Muscle layer of duodenum (tissue), 2 donors: ENCODE results near the gene PLXDC2.

Experiments used
- H3K27ac ChIP-seq: one replicate; pipeline ENCODE4 v1.7.0; 2013; ENCODE audit warnings: mild to moderate bottlenecking, low read length
- H3K27me3 ChIP-seq: one replicate; pipeline ENCODE4 v1.7.0; 2013; ENCODE audit warnings: low read depth, mild to moderate bottlenecking, control low read depth, low read length
- H3K36me3 ChIP-seq, 2 donors: one replicate each; pipeline ENCODE4 v1.7.0; 2013; ENCODE audit warnings: low read length in 2 of 2, control low read depth in 1 of 2, mild to moderate bottlenecking in 1 of 2; ENCODE audit not compliant: insufficient read depth in 2 of 2, control insufficient read depth in 1 of 2
- H3K4me1 ChIP-seq, 2 donors: one replicate each; pipeline ENCODE4 v1.7.0; 2013; ENCODE audit warnings: low read length in 2 of 2, mild to moderate bottlenecking in 2 of 2, control low read depth in 1 of 2, moderate library complexity in 1 of 2; ENCODE audit not compliant: insufficient read depth in 2 of 2, control insufficient read depth in 1 of 2
- H3K4me3 ChIP-seq, 2 donors: one replicate each; pipeline ENCODE4 v1.7.0; 2013; ENCODE audit warnings: low read length in 2 of 2, low read depth in 1 of 2, mild to moderate bottlenecking in 1 of 2
- H3K9me3 ChIP-seq, 2 donors: one replicate each; pipeline ENCODE4 v1.7.0; 2013; ENCODE audit warnings: low read length in 2 of 2, control low read depth in 1 of 2, mild to moderate bottlenecking in 1 of 2; ENCODE audit not compliant: control insufficient read depth in 1 of 2
- donor health status: healthy.

The PLXDC2 gene

DNA sequence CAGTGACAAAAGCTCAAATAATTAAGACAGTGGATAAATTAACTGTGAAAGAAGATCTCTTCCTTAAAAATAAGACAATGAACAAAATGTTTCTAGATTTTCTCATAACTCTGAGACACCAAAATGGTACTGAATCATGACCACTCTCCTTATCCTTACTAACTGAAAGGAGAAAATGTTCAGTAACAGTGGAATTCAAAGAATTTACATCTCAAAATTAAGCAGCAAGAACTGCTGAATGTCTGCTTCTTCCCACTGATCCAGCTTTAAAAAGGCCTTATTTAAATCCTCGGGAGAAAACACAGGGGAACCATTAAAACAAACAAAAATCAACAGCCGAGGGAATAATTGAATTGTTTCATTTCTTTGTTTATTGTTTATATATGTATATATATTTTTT, 27.3 kb upstream of the PLXDC2 start:
- Histone ChIP-seq H3K27me3 (no peaks in the 10 kb centered on the region), H3K27ac (no peak overlapping the region), H3K36me3 (no peaks in the 10 kb centered on the region), H3K9me3 (no peaks in the 10 kb centered on the region), H3K4me3 (no peak overlapping the region), H3K4me1 (no peaks in the 10 kb centered on the region)

DNA sequence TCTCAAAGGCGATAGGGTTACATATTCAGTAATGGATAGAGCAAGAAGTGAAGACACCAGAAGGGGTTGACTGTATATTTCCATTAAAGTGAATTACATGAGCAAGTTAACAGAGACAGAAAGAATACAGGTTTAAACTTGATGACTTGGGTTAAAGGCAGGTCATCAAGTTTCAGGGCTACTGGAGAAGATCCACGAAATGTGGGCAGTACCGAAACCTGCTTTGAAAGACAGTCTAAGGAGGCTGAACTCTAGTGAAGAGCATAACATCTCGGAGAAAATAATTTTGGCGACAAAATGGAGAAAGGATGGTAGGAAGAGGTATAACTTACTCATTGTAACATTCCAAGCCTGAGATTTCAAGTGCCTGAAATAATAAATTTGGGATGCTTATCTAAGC, 26.6 kb upstream of the PLXDC2 start:
- no peak overlapping the region for H3K4me3 ChIP-seq
- H3K27ac ChIP-seq = no peak overlapping the region
- no peaks in the 10 kb centered on the region for H3K27me3 ChIP-seq
- H3K36me3 ChIP-seq = no peaks in the 10 kb centered on the region
- no peaks in the 10 kb centered on the region for H3K9me3 ChIP-seq
- no peaks in the 10 kb centered on the region for H3K4me1 ChIP-seq

DNA sequence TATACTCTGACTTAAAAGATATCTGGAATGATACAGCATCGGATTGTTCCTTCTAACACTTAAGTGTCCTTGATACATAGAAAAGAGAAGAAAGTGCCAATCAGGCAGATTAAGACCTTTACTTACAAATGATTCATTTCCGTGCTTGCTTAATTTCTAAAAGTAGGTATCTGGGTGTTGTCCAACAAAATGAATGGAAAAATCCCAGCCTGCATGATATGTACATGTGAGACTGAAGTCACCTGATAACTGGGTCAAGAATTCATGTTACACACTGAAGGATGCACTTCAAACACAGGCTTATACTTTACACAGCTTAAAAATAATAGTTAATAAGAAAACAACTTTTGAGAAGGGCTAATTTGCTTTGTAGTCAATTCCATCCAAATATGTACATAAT, 25.2 kb upstream of the PLXDC2 start:
- H3K27ac ChIP-seq = no peak overlapping the region

DNA sequence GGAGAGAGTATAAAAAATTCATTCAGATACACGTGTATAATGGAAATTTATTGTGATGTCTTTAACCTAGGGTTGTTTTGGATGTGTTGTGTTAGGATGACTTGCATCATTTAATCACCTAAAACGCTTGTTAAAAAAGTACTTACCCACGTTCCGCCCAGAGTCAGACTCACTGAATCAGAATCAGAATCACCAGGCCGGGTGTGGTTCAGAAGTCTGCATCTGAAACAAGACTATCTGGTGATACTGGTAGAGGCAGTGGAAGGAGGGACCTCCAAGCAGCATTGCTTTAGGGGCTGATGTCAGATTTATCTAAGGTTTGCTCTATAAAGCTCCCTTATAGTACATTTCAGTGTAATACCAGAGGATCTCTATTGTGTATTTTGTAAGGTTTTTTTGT, 20.5 kb upstream of the PLXDC2 start:
- Histone ChIP-seq H3K27ac (no peak overlapping the region), H3K27me3 (no peaks in the 10 kb centered on the region), H3K36me3 (no peaks in the 10 kb centered on the region), H3K4me3 (no peak overlapping the region), H3K4me1 (no peaks in the 10 kb centered on the region), H3K9me3 (no peaks in the 10 kb centered on the region)

More for the DNA sequence above, 25.2 kb upstream of the PLXDC2 start:
- Histone ChIP-seq H3K4me3 (no peak overlapping the region), H3K27me3 (no peaks in the 10 kb centered on the region), H3K36me3 (no peaks in the 10 kb centered on the region), H3K4me1 (no peaks in the 10 kb centered on the region), H3K9me3 (no peaks in the 10 kb centered on the region)

DNA sequence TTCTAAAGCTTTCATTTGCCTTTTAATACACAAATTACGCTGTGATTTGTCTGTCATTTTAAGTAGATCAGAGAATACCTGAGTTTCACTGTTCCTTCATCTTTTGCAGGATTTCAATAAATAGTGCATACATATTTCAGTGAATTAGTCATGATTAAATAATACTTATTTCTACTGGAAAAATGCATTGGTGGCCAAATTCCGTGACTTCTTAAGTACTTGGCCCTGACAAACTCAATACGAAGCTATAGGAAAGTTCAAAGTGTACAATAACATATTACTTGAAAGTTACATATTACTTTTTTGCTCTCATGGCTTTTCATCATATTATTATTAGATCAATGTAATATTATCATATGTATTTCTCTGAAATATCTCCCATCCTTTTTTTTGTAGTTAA, 16.1 kb upstream of the PLXDC2 start:
- H3K9me3 ChIP-seq = peaks cover 0 to 5% of the 10 kb centered on the region in 2 donors
- H3K27ac ChIP-seq = no peak overlapping the region
- H3K36me3 ChIP-seq = no peaks in the 10 kb centered on the region
- no peaks in the 10 kb centered on the region for H3K4me1 ChIP-seq
- no peak overlapping the region for H3K4me3 ChIP-seq
- H3K27me3 ChIP-seq = no peaks in the 10 kb centered on the region

DNA sequence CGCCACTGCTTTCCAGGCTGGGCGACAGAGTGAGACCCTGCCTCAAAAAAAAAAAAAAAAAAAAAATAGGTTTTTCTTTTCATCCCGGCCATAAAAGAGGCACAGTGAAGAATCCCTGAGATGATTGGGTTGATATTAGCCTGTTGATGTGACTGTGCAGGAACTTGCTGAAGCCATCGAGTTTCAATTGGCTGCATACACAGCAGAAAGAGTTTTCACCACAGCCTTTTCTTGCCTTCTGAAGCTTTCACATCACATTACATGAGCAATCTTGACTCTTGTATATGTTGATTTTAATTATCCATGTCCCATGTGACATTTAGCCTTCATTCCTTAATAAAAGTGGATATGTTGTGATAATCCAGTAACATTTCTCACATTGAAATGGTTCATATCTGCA, 14.9 kb upstream of the PLXDC2 start:
- Histone ChIP-seq H3K9me3 (peaks cover 0 to 5% of the 10 kb centered on the region in 2 donors), H3K27me3 (no peaks in the 10 kb centered on the region), H3K27ac (no peak overlapping the region), H3K4me3 (no peak overlapping the region), H3K4me1 (no peaks in the 10 kb centered on the region), H3K36me3 (no peaks in the 10 kb centered on the region)

DNA sequence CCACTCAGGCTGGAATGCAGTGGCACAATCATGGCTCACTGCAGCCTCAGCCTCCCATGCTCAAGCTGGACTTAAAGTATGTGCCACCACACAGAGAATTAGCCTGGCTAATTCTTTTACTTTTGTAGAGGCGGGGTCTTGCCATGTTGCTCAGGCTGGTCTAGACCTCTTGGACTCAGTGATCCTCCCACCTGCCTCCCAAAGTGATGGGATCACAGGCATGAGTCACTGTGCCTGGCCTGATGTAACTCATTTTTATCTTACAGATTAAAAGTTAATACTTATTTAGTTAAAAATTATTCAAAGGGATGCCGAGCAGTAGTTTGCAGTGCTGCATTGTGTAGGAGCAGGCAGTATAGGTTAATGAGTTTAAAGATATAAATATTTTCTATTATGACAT, 12.6 kb upstream of the PLXDC2 start:
- Histone ChIP-seq H3K27ac (no peak overlapping the region), H3K4me1 (no peaks in the 10 kb centered on the region), H3K4me3 (no peak overlapping the region), H3K27me3 (no peaks in the 10 kb centered on the region), H3K36me3 (no peaks in the 10 kb centered on the region), H3K9me3 (peaks cover 0 to 5% of the 10 kb centered on the region in 2 donors)

DNA sequence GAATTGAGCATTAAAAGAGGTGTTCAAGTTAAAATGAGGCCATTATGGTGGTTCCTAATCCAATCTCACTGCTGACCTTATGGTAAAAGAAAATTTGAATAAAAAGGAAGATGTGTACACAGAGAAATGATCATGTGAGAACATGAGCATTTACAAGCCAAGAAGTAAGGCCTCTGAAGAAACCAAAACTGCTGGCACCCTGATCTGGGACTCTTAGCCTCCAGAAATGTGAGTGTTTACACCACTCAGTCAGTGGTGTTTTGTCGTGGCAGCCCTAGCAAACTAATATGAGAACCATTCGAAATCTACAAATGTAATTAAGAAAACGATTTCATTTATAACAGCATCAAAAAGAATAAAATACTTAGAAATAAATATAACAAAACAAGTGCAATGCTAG, 6.8 kb upstream of the PLXDC2 start:
- H3K27me3 ChIP-seq = no peaks in the 10 kb centered on the region
- no peak overlapping the region for H3K4me3 ChIP-seq
- H3K27ac ChIP-seq = no peak overlapping the region
- H3K4me1 ChIP-seq = no peaks in the 10 kb centered on the region
- no peaks in the 10 kb centered on the region for H3K36me3 ChIP-seq
- H3K9me3 ChIP-seq = peaks cover 0 to 4% of the 10 kb centered on the region in 2 donors

DNA sequence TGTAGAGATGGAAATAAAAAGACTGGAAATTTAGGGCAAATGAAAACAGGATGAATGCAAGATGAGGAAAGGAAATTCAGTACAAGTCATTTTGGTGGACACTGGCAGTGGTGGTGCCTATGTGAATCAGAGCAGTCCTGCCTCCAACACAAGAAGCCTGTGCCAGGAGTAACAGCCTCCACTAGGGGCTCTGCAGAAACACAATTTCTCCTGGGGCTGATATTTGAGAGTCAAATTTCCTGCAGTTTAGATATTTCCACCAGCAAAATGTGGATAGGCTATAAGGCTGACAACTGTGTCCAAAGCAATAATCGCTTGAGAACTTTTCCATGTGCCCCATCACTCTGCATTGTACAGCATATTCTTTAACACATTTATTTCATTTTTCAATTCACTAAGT, 4.7 kb upstream of the PLXDC2 start:
- Histone ChIP-seq H3K27me3 (no peaks in the 10 kb centered on the region), H3K4me3 (no peak overlapping the region), H3K36me3 (no peaks in the 10 kb centered on the region), H3K27ac (no peak overlapping the region), H3K9me3 (no peaks in the 10 kb centered on the region), H3K4me1 (no peaks in the 10 kb centered on the region)

DNA sequence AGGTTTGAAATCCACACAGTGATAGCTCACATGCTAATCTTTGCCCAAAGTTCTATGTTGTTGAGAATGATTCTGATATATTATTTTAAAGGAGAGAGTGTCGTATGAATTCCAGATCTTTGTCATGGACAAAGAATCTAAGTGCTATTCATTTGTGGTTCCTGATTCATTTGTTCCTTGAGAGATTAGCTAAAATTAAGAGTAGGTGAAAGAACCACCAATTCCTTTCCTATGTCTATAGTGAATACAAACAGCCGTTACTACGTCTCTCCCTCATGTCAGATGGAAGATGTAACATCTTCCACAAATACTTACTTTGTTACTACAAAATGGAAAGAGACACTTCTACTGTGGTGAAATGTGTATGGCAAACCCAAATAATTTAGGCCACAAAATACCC, 3.3 kb upstream of the PLXDC2 start:
- no peaks in the 10 kb centered on the region for H3K27me3 ChIP-seq
- no peak overlapping the region for H3K4me3 ChIP-seq
- no peaks in the 10 kb centered on the region for H3K36me3 ChIP-seq
- H3K9me3 ChIP-seq = no peaks in the 10 kb centered on the region
- no peak overlapping the region for H3K27ac ChIP-seq
- peaks cover 0 to 6% of the 10 kb centered on the region in 2 donors for H3K4me1 ChIP-seq

DNA sequence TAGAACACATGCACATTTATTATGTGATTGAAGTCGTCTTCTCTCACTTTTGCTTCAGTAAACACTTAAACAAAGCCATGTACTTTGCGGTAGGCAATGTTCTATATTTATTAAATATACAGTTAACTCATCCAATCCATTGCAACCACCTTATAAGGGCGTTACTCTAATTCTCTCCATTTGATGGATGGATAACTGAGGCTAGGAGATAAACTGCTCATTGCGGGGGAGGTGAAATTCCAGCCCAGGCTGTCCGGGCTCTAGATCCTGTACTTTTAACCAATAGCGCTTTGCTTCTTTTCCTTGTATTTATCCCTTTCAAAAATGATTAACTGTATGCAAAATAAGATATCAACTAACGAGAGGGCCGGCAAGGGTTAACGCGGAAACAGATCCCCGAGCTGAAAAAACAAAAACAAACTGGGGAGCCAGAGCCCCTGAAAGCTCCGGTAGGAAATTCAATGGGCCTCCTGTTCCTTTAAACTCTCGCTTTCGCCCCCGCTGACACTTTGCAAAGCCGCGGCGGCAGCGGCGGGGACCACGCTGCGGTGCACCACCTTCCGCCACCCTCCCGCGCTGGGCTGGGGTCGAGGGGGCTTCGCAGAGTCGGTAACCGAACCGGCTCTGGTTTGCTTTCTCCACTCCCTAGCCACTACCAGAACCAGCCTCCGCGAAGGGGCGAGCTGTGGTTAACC, 1.0 kb upstream of the PLXDC2 start:
- Histone ChIP-seq H3K4me1 (peaks cover 3 to 8% of the 10 kb centered on the region in 2 donors), H3K27me3 (no peaks in the 10 kb centered on the region), H3K27ac (peak overlapping the region; percentile 24), H3K4me3 (peak overlapping the region; percentile 95), H3K36me3 (no peaks in the 10 kb centered on the region), H3K9me3 (no peaks in the 10 kb centered on the region)

DNA sequence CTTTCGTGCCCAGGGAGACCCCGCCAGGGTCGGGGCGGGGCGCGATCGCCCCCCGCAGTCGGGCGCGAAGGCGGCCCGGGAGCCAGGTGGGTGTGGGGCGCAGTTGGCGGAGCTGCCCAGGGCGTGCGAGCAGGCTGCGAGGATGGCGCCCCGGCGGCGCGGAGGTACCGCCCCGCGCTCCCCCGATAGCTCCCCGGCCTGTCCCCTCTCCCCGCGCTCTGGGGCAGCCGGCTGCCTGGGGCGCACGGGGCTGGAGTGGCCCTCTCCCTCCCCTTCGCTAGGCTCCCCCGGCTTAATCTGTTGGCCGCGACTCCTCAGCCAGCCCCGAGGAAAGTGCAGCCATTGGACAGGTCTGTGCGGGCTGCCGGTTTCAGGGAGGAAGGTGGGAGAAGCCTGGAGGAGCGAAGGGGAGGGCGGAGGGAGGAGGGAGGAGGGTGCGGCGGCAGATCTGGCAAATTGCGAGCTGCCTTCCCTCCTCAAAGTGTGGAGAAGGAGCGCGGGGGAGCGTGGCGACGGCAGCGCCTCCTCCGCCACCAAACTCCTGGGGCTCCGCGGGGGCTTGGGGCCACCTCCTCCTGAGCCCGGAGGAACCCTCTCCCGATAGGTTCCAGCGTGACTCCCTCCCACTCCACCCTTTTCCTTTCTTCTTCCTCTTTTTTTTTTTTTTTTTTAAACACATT, 361 bp upstream of the PLXDC2 start:
- peaks cover 3 to 8% of the 10 kb centered on the region in 2 donors for H3K4me1 ChIP-seq

More for the DNA sequence above, 361 bp upstream of the PLXDC2 start:
- H3K27ac ChIP-seq = peak overlapping the region; percentile 71
- no peaks in the 10 kb centered on the region for H3K27me3 ChIP-seq
- peak overlapping the region; percentile 95 for H3K4me3 ChIP-seq
- H3K9me3 ChIP-seq = no peaks in the 10 kb centered on the region
- no peaks in the 10 kb centered on the region for H3K36me3 ChIP-seq
